Measurements from ENCODE around the gene GATAD2B.

DNA sequence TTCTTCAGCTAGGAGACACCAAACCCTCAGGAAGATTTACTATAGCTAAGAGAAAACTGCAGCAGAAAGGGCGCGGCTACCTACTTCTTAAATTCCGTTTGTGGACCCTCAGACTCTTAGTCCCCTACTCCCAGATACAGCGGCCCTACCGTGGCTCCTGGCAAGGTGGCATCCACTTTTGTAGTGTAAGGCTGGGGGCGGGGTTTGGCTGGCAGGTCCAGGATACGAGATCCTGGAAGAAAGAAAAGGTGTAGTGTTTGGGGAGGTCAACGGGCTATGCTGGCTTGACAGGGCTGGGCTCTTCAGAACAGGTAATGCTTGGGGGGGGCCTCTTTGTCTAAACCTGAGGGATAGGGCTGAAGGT lies 45.2 kb upstream of the GATAD2B start:
- no peak for TF ChIP-seq CTCF (IDR thresholded peaks at IDR 0.05 in 4 of 5, conservative IDR thresholded peaks at IDR 0.05 in 1 of 5)
- no peak for TF ChIP-seq POLR2A (IDR thresholded peaks at IDR 0.05)
